ENCODE measurements around the gene HAUS2.

Gene HAUS2

GRCh38 chr15:42604894-42605744 is 56.5 kb downstream of the HAUS2 start:
- Mint-ChIP-seq H3K27me3 (no peaks in the 10 kb centered on the region), H3K4me1 (ENCODE audit: low read depth in 2 of 2) (peaks cover 22 to 34% of the 10 kb centered on the region in 2 donors), H3K36me3 (ENCODE audit: insufficient read depth) (peaks cover 3% of the 10 kb centered on the region), H3K4me3 (peak overlapping the region; percentile 34 to 60), H3K9me3 (no peaks in the 10 kb centered on the region), H3K27ac (peak overlapping the region; percentile 11 to 67)
- ATAC-seq (replicated peaks): no peak
- DNase-seq: no peak

DNA sequence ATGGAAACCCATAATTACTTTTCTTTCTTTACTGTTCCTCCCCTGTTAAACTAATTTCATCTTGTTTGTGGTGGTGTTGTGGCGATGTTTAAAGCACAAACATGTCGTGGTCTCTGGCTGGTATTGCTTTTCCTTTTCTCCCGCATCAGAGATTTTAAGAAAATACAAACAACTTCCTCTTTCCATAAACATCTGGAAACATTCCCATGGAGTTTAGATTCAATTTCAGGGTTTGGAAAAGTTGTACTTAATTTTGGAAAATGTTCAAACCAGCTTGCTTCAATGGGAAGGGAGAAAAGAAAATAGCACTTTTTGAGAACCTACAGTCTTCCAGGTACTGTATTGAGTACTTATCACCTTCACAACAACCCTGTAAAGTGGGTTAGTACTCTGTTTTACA is 57.2 kb downstream of the HAUS2 start:
- H3K36me3 Mint-ChIP-seq (ENCODE audit: insufficient read depth): peaks cover 3% of the 10 kb centered on the region
- ATAC-seq (replicated peaks): no peak
- peaks cover 22 to 34% of the 10 kb centered on the region in 2 donors for H3K4me1 Mint-ChIP-seq (ENCODE audit: low read depth in 2 of 2)

GRCh38 chr15:42608110-42608531 is 59.5 kb downstream of the HAUS2 start:
- Mint-ChIP-seq H3K27me3 (no peaks in the 10 kb centered on the region), H3K36me3 (ENCODE audit: insufficient read depth) (peaks cover 7% of the 10 kb centered on the region), H3K27ac (peak overlapping the region; percentile 87 to 92), H3K4me3 (peak overlapping the region; percentile 53 to 61), H3K4me1 (ENCODE audit: low read depth in 2 of 2) (peaks cover 22 to 34% of the 10 kb centered on the region in 2 donors), H3K9me3 (no peaks in the 10 kb centered on the region)
- peak; percentile 38 to 49 (median 44) for DNase-seq
- ATAC-seq (replicated peaks): peak; percentile 88

More for the DNA sequence above, 57.2 kb downstream of the HAUS2 start:
- Mint-ChIP-seq H3K4me3 (peak overlapping the region in 1 of 2 donors; percentile 60), H3K9me3 (no peaks in the 10 kb centered on the region), H3K27ac (peak overlapping the region in 1 of 2 donors; percentile 67), H3K27me3 (no peaks in the 10 kb centered on the region)
- DNase-seq: no peak

DNA sequence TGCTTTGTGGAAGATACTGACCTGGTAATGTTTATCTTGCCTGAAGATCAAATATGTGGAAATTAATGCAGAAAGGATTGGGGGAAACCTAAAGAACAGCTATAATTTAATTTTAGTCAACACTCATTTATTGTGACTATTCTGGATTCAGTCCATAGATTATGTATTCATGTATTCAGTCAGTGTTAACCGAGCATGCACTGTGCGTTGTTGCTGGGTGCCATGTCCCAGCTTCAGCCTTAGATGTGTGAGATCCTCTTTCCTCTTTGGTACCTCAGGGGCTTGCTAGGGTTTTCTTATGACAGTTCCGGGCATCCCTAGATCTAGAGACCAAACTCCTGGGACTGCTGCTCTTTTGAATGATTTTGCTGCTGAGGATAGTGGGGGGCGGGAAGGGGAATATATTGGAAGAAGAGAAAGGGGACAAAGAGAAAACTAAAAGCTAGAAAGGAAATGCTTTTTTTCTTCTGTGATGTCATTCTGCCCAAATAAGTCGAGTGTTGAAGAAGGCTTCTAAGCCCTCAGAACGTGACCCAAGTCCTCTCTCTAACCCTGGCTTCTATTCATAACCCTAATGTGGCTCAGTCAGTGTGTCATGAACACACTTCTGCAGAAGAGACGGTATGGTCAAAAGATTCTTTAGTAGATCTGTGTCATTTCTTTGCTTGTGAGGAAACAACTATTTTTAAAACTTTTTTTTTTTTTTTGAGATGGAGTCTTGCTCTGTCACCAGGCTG is 60.3 kb downstream of the HAUS2 start:
- Mint-ChIP-seq H3K9me3 (no peaks in the 10 kb centered on the region), H3K4me1 (ENCODE audit: low read depth in 2 of 2) (peaks cover 22 to 34% of the 10 kb centered on the region in 2 donors), H3K27me3 (no peaks in the 10 kb centered on the region), H3K27ac (peak overlapping the region; percentile 87 to 92), H3K4me3 (peak overlapping the region; percentile 53 to 61), H3K36me3 (ENCODE audit: insufficient read depth) (peaks cover 7% of the 10 kb centered on the region)
- DNase-seq (peak in 2 of 3 experiments; percentile 1 to 4), ATAC-seq (replicated peaks) (peak; percentile 55)

DNA sequence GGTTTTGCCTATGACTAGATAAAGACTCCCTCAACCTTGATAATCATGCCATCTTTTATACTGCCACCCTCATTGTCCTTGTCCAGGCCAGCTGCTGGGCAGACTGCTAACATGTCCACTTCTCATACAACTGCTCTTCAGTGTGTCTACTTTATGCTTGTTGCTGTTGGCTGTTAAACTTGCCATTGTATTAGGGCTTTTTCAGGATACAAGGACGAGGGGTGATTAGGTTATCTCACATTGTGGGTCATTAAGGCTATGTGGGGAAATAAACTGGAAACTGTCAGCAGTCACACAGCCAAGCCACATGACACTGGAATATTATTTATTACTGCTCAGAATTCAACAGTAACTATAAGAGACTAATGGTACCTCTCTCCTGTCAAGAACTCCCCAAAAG is 62.9 kb downstream of the HAUS2 start:
- ATAC-seq (replicated peaks) (no peak), DNase-seq (no peak)
- no peak overlapping the region for H3K4me3 Mint-ChIP-seq
- H3K9me3 Mint-ChIP-seq: no peaks in the 10 kb centered on the region
- peaks cover 9% of the 10 kb centered on the region for H3K36me3 Mint-ChIP-seq (ENCODE audit: insufficient read depth)
- H3K27me3 Mint-ChIP-seq: no peaks in the 10 kb centered on the region
- H3K4me1 Mint-ChIP-seq (ENCODE audit: low read depth in 2 of 2): peaks cover 15 to 17% of the 10 kb centered on the region in 2 donors
- no peak overlapping the region for H3K27ac Mint-ChIP-seq

GRCh38 chr15:42612367-42612912 is 63.8 kb downstream of the HAUS2 start:
- Mint-ChIP-seq H3K36me3 (ENCODE audit: insufficient read depth) (peaks cover 9% of the 10 kb centered on the region), H3K27ac (no peak overlapping the region), H3K9me3 (no peaks in the 10 kb centered on the region), H3K4me3 (no peak overlapping the region), H3K4me1 (ENCODE audit: low read depth in 2 of 2) (peaks cover 15 to 17% of the 10 kb centered on the region in 2 donors), H3K27me3 (no peaks in the 10 kb centered on the region)
- ATAC-seq (replicated peaks): no peak
- DNase-seq: no peak

- no peak overlapping the region for H3K4me3 Mint-ChIP-seq
- no peaks in the 10 kb centered on the region for H3K27me3 Mint-ChIP-seq
- ATAC-seq (replicated peaks) (no peak), DNase-seq (no peak)
- H3K36me3 Mint-ChIP-seq (ENCODE audit: insufficient read depth): peaks cover 10% of the 10 kb centered on the region
- H3K4me1 Mint-ChIP-seq (ENCODE audit: low read depth in 2 of 2): peaks cover 2 to 3% of the 10 kb centered on the region in 2 donors
- H3K9me3 Mint-ChIP-seq: no peaks in the 10 kb centered on the region
- no peak overlapping the region for H3K27ac Mint-ChIP-seq
These were observed 67.5 kb downstream of the HAUS2 start for GRCh38 chr15:42616107-42616506.

All from effector memory CD8-positive, alpha-beta T cell (primary cell).